MV-4-11 (cell line): ENCODE data around the gene EFNB2.

ENCODE experiments used
- DNase-seq: peaks from one replicate; lab custom pipeline; 2025; lab: John Stamatoyannopoulos, UW

EFNB2 gene

DNA sequence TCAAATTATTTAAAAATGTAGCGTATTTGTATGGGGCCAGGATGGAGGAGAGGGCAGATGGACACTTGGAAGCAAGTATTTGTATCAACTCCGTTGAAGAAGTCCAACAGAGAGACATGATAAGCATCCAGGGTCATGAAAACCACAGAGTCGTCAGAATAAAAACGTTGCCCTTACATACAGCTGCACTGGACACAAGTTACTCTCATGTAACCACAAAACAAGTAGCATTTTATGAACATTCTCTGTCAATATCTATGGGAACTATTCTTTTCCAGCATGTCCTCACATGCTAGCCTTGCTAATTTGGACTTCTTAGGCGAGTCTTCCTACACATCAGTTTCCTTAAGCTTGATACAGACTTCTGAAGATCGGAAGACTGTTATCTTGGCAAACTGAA lies 35.0 kb downstream of the EFNB2 start:
- DNase-seq, result no peak

DNA sequence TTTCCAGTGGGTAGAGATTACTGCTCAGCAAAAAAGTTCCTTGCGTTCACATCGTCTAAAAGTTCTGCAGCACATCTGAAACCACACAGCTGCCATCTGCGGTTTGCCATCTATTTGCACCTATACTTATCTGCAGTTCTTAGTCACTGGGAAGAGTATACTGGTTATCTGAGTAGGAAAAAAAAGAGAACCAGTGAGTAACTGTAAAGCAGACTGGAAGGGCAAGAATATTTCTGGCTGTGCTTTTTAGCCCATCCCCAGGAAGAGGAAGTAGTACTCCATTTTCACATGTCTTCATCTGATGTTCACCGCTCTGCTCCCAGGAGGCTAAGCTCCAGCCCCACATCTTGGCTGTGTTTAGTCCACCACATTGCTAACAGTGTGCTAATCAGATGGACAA lies 35.6 kb downstream of the EFNB2 start:
- peak; percentile 93 for DNase-seq

DNA sequence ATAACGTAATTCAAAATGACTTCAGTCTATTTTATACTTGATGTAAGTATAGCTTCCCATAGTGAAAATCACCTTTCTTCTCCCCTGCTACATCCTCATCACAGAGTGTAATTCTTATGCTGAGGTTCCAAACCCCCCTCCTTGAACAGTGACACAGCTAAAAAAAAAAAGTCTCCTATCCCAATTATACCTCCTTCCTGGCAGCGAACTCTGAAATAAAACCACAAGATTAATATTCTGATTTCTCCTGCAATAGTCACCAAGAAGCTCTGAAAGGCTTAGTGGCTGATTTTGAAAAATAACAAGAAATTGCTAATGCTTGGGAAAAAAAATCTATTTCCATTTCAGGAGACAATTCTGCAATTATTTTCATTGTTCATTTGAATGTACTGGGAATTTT lies 36.3 kb downstream of the EFNB2 start:
- DNase-seq, result no peak

DNA sequence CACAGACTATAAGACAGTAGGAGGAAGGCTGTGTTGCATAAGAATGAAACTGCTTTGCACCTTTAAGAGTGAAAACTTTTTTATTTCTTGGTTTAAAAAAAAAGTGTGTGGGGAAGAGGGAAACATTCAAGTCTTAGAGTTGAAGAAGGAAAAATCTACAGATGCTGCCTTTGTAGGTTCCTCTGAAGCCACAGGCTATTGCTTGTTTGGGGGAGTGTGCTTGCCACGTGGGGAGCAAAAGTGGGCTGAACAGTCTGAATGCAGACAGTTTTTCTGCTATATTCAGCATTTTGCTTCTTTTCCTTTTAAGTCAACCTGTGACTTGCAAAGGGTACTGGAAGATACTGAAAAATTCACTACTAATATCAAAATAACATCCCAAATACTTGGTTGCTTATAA lies 36.9 kb downstream of the EFNB2 start:
- no peak for DNase-seq

DNA sequence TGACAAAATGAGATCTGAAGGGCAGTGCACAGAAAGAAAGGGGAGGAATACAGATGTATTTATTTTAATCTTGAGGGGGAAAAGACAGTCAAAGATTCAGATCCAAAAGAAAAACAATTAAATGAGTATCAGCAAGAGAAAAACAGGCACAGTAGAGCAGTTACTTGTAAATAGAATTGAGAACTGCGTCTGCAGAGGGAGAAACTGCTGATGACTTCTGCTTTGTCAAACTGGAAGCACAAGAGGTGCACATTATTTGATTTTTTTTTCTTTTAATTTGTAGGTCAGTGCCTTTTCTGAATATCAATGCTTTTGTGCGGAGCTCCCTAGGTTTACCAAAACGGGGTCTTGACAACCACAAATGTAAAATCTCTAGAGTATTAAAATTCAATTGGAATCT lies 37.3 kb downstream of the EFNB2 start:
- peak; percentile 24 for DNase-seq

DNA sequence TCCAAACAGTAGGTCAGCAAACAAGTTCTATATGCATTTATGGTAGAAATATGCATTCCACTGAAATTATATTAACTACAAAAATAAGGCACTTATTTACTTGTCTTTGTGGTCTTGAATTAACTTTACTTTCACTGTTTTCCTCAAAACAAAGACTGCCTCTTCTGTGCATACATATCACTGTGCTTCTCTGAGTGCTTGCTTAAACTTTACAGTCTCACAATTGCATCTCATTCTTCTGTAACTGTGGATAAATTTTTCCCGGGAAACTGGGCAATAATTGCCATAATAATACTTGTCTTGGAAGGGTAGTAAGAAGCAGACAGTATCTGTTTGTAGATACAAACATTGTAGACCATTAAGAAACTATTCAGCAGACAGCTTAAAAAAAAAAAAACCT lies 38.4 kb downstream of the EFNB2 start:
- DNase-seq, result no peak

GRCh38 chr13:106496072-106496997 lies 39.1 kb downstream of the EFNB2 start:
- DNase-seq, result no peak

- no peak for DNase-seq
Observed at GRCh38 chr13:106494936-106495335, 40.5 kb downstream of the EFNB2 start.

DNA sequence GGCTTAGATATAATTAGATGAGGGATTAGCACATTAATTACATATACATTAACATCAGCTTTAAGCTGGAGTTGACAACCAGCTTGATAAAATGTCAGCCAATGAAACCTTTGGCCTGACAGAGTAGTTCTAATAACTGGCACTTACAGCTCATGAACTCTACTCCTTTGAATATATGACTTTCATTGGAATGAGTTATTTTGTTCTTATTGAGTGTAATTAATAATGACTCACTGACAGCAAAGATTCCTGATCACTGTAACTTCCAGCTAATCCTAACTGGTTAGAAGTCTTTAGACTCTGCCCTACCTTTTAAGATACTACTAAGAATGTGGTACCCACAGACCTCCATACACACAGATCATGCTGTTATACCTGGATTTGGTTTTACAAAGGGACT lies 41.0 kb downstream of the EFNB2 start:
- no peak for DNase-seq

GRCh38 chr13:106493533-106494220 lies 41.8 kb downstream of the EFNB2 start:
- DNase-seq, result peak; percentile 98

GRCh38 chr13:106492588-106493475 lies 42.6 kb downstream of the EFNB2 start:
- DNase-seq, result no peak

DNA sequence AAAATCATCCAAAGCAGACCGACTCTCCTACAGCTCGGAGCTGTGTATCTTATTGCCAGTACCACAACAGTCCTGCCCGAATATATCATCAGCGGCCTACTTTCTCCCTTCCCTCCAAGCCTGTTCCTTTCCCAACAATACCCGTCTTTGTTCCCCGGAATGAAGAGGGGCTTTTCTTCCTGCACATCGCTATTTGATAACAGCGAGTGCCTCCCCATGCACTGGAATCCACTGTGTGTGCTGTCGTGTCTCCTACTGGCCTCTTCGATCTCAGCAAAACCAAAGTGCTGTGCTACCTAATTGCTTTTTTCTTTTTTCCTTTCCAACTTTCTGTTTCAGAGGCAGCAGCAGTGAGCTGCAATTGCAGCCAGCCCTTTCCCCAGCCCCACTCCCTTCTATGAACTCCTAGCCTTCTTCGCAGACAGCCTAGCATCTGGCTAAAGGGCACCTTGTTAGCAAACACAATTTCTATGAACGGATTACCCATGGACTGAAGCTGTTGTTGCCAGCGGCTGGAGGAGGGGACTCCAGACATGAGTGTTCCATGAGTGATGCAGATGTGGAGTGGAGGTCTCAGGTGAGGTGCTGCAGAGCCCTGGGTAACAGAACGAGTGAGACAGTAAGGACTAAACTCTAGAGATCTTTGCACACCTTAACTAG lies 43.4 kb downstream of the EFNB2 start:
- no peak for DNase-seq

DNA sequence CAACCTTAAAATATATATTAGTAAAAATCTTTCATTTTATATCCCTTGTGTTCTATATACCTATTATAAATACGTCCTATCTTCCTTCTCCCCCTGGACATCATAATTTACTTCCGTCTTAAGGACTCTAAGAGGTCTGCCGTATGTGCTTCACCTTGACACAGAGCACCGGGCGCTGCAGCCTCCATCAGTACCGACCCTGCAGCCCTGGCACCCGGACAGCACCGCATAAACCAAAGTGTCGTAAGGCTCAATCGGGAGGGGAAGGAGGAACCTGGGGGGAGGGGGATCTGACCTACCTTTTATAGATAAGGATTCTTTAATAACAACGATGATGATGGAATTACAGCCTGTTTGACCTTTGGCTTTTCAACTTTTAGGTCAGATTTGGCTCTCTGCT lies 44.0 kb downstream of the EFNB2 start:
- DNase-seq, result no peak

- DNase-seq, result no peak
Observed at GRCh38 chr13:106490569-106491321, 44.7 kb downstream of the EFNB2 start.

DNA sequence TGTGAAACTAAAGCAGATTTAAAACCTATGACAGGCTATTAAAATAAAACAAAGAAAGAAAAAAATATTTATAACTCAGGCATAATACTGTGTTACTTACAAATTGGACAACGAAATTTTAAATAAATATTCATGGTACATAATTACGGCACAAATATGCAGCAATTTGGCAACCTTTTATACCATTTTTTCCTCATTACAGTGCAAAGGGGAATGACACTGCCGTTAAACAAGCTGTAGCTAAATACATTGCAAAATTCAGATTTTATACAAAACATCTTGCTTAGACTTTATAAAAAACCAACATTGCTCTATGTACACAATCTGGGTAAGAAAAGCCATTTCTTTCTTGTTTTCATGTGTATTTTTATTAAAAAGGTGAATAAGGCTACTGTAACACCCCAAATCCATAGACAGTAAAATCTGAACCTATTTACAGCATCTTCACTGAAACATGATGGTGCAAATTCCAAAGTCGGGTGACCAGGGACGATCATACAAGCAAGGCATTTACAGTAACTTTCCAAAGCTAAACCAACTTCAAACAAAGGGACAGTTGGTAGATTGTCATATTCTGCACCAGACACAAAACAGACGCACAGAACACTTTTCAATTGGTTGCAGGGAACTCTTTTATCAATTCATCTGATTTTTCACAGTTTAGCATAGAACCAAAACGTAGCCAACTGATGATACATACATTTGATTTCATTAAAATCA lies 45.5 kb downstream of the EFNB2 start:
- no peak for DNase-seq

DNA sequence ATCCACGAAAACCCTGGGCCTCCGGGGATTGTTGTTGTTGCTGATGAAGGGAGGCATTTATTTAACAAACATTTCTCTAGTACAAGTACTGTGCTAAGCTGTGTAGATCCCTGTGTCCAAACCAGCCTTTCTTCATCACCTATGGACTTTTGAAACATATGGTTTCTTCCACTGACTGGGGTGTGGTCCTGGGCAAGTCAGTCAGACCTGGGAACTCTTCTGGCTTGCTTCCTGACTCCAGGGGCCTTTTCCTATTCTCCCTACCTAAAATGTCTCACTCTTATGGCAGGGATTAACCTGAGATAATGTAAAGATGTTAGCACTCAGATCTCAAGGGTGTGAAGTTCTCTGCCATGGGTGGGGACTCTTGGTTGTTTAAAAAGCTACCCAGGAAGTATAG lies 46.8 kb downstream of the EFNB2 start:
- no peak for DNase-seq

- no peak for DNase-seq
Observed at GRCh38 chr13:106488076-106488475, 47.4 kb downstream of the EFNB2 start.

DNA sequence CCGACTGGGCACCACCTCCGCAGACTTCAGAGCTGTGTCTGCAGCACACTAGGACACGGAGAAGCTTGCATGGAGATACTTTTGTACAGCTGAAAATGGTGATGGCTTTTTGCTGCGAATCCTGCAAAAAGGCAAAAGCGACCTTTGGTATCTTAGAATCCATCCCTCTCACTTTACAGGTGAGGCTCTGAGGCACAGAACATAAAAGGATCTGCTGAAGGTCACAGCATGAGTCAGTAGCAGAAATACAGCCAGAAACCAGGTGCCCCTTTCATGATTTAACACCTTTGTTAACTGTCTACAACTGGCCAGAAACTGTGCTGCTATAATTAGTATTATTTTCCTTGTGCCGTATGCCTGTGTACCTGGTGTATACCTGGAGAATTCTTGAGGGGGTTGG lies 48.3 kb downstream of the EFNB2 start:
- DNase-seq, result no peak

GRCh38 chr13:106486287-106486686 lies 49.2 kb downstream of the EFNB2 start:
- no peak for DNase-seq

- DNase-seq, result no peak
Observed at GRCh38 chr13:106484537-106485193, 50.8 kb downstream of the EFNB2 start.
